ENCODE results near the gene CARD10. TPM values are rescaled to one million over a fixed set of nuclear protein-coding genes. Genes with fewer than 3 reads are reported as not detected.

The CARD10 gene
- total and polyA plus RNA-seq, 2 of the 13 experiments (the other 11 are each of a cell fraction or from before 2014, with no cell fraction given) = 35.2 to 55.8 TPM

DNA sequence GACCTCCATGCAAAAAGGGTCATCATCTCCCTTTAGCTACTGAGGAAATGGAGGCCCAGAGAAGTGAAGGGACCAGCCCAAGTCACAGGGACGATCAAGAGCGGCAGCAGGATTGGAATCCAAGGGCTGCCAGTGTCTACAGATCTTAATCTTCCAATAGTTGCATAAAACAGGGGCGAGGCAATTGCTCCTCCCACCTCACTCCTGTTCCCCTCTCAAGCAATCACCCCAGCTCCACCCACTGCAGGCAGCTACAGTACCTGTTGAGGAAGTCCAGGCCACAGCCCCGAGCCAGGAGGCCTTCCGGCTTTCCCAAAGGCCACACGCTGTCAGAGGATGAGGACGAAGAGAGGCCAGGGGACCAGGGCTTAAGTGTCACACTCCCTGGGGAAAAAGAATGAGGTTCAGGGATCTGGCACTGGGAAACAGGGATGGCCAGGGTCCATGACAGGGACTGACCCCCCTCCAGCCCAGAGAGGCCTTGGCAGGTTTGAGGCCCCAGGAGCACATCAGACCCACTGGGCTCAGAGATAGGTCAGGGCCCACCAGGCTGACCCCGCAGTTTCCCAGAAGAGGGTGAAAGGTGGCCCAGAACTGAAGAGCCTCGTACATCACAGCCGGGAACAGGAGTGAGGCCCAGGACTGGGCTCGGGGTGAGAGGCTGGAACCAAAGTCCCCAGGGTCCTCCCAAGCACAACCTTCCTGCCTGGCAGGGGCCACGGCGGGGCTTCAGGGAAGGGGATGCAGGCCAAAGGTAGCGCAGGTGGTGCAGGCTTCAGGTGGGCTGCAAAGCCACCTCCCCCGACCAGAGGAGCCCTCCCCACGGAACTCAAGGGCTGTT, 16.7 kb downstream of the CARD10 start (continued):
- TF ChIP-seq ZBTB26 (CRISPR knock-in tag; IDR thresholded peaks at IDR 0.05; ENCODE audit: borderline replicate concordance) = no peak
- TF ChIP-seq NCOA2 (CRISPR knock-in tag; IDR thresholded peaks at IDR 0.05) = no peak; the same call in 1 of the 2 replicates
- no peak; the same call in 1 of the 2 replicates for TF ChIP-seq EED (CRISPR knock-in tag; IDR thresholded peaks at IDR 0.05)
- TF ChIP-seq ELF3 (CRISPR knock-in tag; IDR thresholded peaks at IDR 0.05) = peak; percentile 88
- no peak for TF ChIP-seq SP2 (CRISPR knock-in tag; IDR thresholded peaks at IDR 0.05)
- peak; percentile 95 for TF ChIP-seq ZFX (CRISPR knock-in tag; IDR thresholded peaks at IDR 0.05; ENCODE audit: low read depth)
- TF ChIP-seq TFDP2 (CRISPR knock-in tag; IDR thresholded peaks at IDR 0.05) = peak; percentile 35; the same call in 1 of the 2 replicates
- TF ChIP-seq ZNF451 (CRISPR knock-in tag; IDR thresholded peaks at IDR 0.05) = no peak; the same call in 1 of the 2 replicates
- TF ChIP-seq, protein P1, sequence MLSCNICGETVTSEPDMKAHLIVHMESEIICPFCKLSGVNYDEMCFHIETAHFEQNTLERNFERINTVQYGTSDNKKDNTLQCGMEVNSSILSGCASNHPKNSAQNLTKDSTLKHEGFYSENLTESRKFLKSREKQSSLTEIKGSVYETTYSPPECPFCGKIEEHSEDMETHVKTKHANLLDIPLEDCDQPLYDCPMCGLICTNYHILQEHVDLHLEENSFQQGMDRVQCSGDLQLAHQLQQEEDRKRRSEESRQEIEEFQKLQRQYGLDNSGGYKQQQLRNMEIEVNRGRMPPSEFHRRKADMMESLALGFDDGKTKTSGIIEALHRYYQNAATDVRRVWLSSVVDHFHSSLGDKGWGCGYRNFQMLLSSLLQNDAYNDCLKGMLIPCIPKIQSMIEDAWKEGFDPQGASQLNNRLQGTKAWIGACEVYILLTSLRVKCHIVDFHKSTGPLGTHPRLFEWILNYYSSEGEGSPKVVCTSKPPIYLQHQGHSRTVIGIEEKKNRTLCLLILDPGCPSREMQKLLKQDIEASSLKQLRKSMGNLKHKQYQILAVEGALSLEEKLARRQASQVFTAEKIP (CRISPR knock-in tag; IDR thresholded peaks at IDR 0.05; ENCODE audit: borderline replicate concordance) = no peak
- no peak for TF ChIP-seq NFIC (IDR thresholded peaks at IDR 0.05; ENCODE audit: low read length)
- TF ChIP-seq ZNF3 (CRISPR knock-in tag; IDR thresholded peaks at IDR 0.05) = no peak
- no peak for TF ChIP-seq MNT (IDR thresholded peaks at IDR 0.05)
- TF ChIP-seq, protein P2, sequence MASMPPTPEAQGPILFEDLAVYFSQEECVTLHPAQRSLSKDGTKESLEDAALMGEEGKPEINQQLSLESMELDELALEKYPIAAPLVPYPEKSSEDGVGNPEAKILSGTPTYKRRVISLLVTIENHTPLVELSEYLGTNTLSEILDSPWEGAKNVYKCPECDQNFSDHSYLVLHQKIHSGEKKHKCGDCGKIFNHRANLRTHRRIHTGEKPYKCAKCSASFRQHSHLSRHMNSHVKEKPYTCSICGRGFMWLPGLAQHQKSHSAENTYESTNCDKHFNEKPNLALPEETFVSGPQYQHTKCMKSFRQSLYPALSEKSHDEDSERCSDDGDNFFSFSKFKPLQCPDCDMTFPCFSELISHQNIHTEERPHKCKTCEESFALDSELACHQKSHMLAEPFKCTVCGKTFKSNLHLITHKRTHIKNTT (CRISPR knock-in tag; IDR thresholded peaks at IDR 0.05) = no peak
- TF ChIP-seq, protein P3, sequence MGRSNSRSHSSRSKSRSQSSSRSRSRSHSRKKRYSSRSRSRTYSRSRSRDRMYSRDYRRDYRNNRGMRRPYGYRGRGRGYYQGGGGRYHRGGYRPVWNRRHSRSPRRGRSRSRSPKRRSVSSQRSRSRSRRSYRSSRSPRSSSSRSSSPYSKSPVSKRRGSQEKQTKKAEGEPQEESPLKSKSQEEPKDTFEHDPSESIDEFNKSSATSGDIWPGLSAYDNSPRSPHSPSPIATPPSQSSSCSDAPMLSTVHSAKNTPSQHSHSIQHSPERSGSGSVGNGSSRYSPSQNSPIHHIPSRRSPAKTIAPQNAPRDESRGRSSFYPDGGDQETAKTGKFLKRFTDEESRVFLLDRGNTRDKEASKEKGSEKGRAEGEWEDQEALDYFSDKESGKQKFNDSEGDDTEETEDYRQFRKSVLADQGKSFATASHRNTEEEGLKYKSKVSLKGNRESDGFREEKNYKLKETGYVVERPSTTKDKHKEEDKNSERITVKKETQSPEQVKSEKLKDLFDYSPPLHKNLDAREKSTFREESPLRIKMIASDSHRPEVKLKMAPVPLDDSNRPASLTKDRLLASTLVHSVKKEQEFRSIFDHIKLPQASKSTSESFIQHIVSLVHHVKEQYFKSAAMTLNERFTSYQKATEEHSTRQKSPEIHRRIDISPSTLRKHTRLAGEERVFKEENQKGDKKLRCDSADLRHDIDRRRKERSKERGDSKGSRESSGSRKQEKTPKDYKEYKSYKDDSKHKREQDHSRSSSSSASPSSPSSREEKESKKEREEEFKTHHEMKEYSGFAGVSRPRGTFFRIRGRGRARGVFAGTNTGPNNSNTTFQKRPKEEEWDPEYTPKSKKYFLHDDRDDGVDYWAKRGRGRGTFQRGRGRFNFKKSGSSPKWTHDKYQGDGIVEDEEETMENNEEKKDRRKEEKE (IDR thresholded peaks at IDR 0.05) = no peak
- TF ChIP-seq ZBTB42 (CRISPR knock-in tag; IDR thresholded peaks at IDR 0.05) = no peak
- no peak for TF ChIP-seq PLRG1 (conservative IDR thresholded peaks at IDR 0.05)
- TF ChIP-seq KLF9 (CRISPR knock-in tag; IDR thresholded peaks at IDR 0.05; ENCODE audit: low read depth) = no peak
- TF ChIP-seq MTF2 (CRISPR knock-in tag; IDR thresholded peaks at IDR 0.05; ENCODE audit: borderline replicate concordance) = no peak
- TF ChIP-seq BORCS8-MEF2B (CRISPR knock-in tag; IDR thresholded peaks at IDR 0.05) = no peak; the same call in 1 of the 2 replicates
- TF ChIP-seq RNF2 (conservative IDR thresholded peaks at IDR 0.05; ENCODE audit: low read depth) = no peak
- no peak for TF ChIP-seq ZNF775 (CRISPR knock-in tag; IDR thresholded peaks at IDR 0.05; ENCODE audit: borderline replicate concordance)

Measured in HepG2 (cell line).